Liver (tissue), 3 donors: ENCODE results near the gene PRR20G.

Experiments used
- CTCF ChIP-seq: fragments of 150-350 bp; IDR thresholded peaks from 2 replicates; pipeline ENCODE4 v1.5.1; 2017; ENCODE audit warnings: improper control_type of control experiment, low read depth, low read length; ENCODE audit not compliant: missing input control
- MAX ChIP-seq: IDR thresholded peaks from 2 replicates; pipeline ENCODE4 v1.6.1; 2016; ENCODE audit warnings: antibody characterized with exemption
- TAF1 ChIP-seq: conservative IDR thresholded peaks from 2 replicates; pipeline ENCODE4 v1.6.1; 2016; ENCODE audit warnings: antibody characterized with exemption, mild to moderate bottlenecking
- YY1 ChIP-seq: IDR thresholded peaks from 2 replicates; pipeline ENCODE4 v1.6.1; 2016; ENCODE audit warnings: antibody characterized with exemption, mild to moderate bottlenecking
- TF ChIP-seq, protein P1 (sequence below): IDR thresholded peaks from 2 replicates; pipeline ENCODE4 v1.6.1; 2016; ENCODE audit warnings: antibody characterized with exemption, mild to moderate bottlenecking
- donor health status: healthy.
- donor health status: healthy.

DNA sequence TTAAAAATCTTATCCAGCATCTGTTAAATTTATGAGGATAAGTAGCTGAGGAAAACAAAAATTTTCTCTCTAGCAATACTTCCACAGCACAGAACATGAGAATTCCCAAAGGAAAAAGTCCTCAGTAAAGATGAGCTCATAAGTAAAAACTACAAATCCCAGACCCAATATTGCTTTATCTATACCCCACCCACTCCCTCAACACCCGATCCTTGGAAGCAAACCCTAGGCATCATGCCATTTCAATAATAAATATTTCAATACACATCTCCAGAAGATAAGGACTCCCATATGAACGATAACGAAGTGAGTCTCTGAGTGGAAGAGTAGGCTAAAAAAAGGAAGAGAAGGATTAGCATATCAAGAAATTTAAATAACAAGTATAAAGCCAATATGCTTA is 8.3 kb upstream of the PRR20G start:
- no peak for TF ChIP-seq CTCF
- TF ChIP-seq MAX = no peak
- no peak for TF ChIP-seq YY1
- TF ChIP-seq TAF1 = no peak
- TF ChIP-seq, protein P1, sequence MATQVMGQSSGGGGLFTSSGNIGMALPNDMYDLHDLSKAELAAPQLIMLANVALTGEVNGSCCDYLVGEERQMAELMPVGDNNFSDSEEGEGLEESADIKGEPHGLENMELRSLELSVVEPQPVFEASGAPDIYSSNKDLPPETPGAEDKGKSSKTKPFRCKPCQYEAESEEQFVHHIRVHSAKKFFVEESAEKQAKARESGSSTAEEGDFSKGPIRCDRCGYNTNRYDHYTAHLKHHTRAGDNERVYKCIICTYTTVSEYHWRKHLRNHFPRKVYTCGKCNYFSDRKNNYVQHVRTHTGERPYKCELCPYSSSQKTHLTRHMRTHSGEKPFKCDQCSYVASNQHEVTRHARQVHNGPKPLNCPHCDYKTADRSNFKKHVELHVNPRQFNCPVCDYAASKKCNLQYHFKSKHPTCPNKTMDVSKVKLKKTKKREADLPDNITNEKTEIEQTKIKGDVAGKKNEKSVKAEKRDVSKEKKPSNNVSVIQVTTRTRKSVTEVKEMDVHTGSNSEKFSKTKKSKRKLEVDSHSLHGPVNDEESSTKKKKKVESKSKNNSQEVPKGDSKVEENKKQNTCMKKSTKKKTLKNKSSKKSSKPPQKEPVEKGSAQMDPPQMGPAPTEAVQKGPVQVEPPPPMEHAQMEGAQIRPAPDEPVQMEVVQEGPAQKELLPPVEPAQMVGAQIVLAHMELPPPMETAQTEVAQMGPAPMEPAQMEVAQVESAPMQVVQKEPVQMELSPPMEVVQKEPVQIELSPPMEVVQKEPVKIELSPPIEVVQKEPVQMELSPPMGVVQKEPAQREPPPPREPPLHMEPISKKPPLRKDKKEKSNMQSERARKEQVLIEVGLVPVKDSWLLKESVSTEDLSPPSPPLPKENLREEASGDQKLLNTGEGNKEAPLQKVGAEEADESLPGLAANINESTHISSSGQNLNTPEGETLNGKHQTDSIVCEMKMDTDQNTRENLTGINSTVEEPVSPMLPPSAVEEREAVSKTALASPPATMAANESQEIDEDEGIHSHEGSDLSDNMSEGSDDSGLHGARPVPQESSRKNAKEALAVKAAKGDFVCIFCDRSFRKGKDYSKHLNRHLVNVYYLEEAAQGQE = no peak
